Measurements from ENCODE around the gene RPUSD2. TPM values are rescaled to one million over a fixed set of nuclear protein-coding genes. Genes with fewer than 3 reads are reported as not detected.

RPUSD2 gene
- total and polyA plus RNA-seq, 7 donors = 4.6 to 13.3 (median 8.6) TPM

DNA sequence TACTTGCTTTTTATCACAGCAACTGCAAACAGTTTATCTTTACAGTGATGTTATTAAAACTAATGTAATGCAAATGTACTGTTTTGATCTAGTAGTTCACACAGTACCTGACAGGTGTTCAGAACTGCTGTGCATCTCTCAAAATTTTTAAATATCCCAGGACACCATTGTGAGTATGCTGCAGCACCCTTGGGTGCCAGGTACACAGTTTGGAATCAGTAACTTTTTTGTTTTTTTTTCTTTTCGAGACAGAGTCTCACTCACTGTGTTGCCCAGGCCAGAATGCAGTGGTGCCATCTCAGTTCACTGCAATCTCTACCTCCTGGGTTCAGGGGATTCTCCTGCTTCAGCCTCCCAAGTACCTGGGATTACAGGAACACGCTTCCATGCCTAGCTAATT, 27.9 kb downstream of the RPUSD2 start:
- WGBS, 2 donors = 98% methylated on average over 2 of the region's 2 CpGs
- intact Hi-C loops (cut with DNase I) = no loop called here

DNA sequence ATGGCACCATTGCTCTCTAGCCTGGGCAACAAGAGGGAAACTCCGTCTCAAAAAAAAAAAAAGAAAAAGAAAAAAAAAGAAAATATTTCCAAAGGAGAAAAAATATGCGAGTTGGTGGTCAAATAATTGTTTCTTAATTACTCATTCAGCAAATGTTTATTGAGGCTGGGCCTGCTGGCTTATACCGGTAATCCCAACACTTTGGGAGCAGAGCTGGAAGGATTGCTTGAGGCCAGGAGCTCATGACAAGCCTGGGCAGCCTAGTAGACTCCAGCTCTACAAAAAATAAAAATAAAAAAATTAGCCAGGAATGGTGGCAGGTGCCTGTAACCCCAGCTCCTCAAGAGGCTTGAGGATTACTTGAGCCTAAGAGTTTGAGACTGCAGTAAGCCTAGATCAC, 29.0 kb downstream of the RPUSD2 start:
- Histone ChIP-seq H3K4me1 (peaks cover 0 to 12% (median 9%) of the 10 kb centered on the region in 4 donors), H3K4me3 (no peak overlapping the region), H3K27me3 (peaks cover 0 to 29% (median 6%) of the 10 kb centered on the region in 3 donors), H3K9me3 (no peaks in the 10 kb centered on the region), H3K27ac (no peak overlapping the region), H3K36me3 (no peaks in the 10 kb centered on the region)
- TF ChIP-seq EP300 (IDR thresholded peaks at IDR 0.05) = no peak
- TF ChIP-seq POLR2A (IDR thresholded peaks at IDR 0.05) = no peak
- TF ChIP-seq, protein P1, sequence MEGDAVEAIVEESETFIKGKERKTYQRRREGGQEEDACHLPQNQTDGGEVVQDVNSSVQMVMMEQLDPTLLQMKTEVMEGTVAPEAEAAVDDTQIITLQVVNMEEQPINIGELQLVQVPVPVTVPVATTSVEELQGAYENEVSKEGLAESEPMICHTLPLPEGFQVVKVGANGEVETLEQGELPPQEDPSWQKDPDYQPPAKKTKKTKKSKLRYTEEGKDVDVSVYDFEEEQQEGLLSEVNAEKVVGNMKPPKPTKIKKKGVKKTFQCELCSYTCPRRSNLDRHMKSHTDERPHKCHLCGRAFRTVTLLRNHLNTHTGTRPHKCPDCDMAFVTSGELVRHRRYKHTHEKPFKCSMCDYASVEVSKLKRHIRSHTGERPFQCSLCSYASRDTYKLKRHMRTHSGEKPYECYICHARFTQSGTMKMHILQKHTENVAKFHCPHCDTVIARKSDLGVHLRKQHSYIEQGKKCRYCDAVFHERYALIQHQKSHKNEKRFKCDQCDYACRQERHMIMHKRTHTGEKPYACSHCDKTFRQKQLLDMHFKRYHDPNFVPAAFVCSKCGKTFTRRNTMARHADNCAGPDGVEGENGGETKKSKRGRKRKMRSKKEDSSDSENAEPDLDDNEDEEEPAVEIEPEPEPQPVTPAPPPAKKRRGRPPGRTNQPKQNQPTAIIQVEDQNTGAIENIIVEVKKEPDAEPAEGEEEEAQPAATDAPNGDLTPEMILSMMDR (IDR thresholded peaks at IDR 0.05) = no peak
- TF ChIP-seq POLR2AphosphoS5 (IDR thresholded peaks at IDR 0.05) = no peak
- intact Hi-C loops (cut with DNase I) = no loop called here
- 59 to 72% methylated on average over 3 of the region's 3 CpGs for WGBS, 2 donors
- no peak for DNase-seq

More for the DNA sequence above, 27.9 kb downstream of the RPUSD2 start:
- Histone ChIP-seq H3K4me3 (no peak overlapping the region), H3K27ac (no peak overlapping the region), H3K9me3 (no peaks in the 10 kb centered on the region), H3K4me1 (peaks cover 0 to 12% (median 9%) of the 10 kb centered on the region in 4 donors), H3K36me3 (no peaks in the 10 kb centered on the region), H3K27me3 (peaks cover 0 to 29% (median 6%) of the 10 kb centered on the region in 3 donors)
- no peak for DNase-seq
- TF ChIP-seq EP300 (IDR thresholded peaks at IDR 0.05) (no peak), POLR2A (IDR thresholded peaks at IDR 0.05) (no peak), POLR2AphosphoS5 (IDR thresholded peaks at IDR 0.05) (no peak)
- TF ChIP-seq, protein P1 (IDR thresholded peaks at IDR 0.05) = no peak

DNA sequence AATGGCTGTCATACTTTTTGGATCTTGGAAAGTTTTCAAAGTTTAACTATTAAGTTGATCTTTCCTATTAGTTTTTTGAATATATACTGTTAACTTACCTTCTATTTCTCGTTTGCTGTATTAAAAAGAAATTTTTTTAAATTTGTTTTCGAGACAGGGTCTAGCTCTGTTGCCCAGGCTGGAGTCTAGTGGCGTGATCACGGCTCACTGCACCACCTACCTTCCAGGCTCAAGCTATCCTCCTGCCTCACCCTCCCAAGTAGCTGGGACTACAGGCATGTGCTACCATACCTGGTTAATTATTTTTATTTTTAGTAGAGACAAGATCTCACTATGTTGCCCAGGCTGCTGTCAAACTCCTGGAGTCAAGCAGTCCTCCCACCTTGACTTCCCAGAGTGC, 29.6 kb downstream of the RPUSD2 start:
- TF ChIP-seq POLR2AphosphoS5 (IDR thresholded peaks at IDR 0.05) = no peak
- no peak for TF ChIP-seq EP300 (IDR thresholded peaks at IDR 0.05)
- TF ChIP-seq, protein P1 (IDR thresholded peaks at IDR 0.05) = no peak
- TF ChIP-seq POLR2A (IDR thresholded peaks at IDR 0.05) = no peak
- WGBS, 2 donors = 69 to 95% methylated on average over 4 of the region's 4 CpGs
- Histone ChIP-seq H3K27ac (no peak overlapping the region), H3K36me3 (no peaks in the 10 kb centered on the region), H3K4me1 (peaks cover 0 to 12% (median 9%) of the 10 kb centered on the region in 4 donors), H3K4me3 (no peak overlapping the region), H3K27me3 (peaks cover 0 to 29% (median 6%) of the 10 kb centered on the region in 3 donors), H3K9me3 (no peaks in the 10 kb centered on the region)
- intact Hi-C loops (cut with DNase I) = no loop called here
- DNase-seq = no peak

DNA sequence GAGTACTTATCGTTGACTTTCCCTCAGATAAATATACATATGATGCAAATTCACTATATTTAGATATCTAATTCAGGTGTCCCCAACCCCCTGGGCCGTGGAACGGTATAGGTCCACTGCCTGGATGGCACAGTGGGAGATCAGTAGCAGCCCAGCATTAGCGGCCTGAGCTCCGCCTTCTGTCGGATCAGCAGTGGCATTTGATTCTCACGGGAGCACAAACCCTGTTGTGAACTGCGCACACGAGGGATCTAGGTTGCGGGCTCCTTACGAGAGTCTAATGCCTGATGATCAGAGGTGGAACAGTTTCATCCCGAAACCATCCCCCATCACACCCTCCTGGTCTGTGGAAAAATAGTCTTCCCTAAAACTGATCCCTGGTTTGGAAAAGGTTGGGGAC, 31.9 kb downstream of the RPUSD2 start:
- Histone ChIP-seq H3K27me3 (peaks cover 0 to 15% (median 3%) of the 10 kb centered on the region in 3 donors), H3K4me3 (no peak overlapping the region), H3K36me3 (no peaks in the 10 kb centered on the region), H3K9me3 (no peaks in the 10 kb centered on the region), H3K4me1 (no peaks in the 10 kb centered on the region), H3K27ac (no peak overlapping the region)
- TF ChIP-seq POLR2AphosphoS5 (IDR thresholded peaks at IDR 0.05) (no peak), POLR2A (IDR thresholded peaks at IDR 0.05) (no peak), EP300 (IDR thresholded peaks at IDR 0.05) (no peak)
- TF ChIP-seq, protein P1 (IDR thresholded peaks at IDR 0.05) = no peak
- WGBS, 2 donors = 95% methylated on average over 12 of the region's 12 CpGs
- intact Hi-C loops (cut with DNase I) = no loop called here
- DNase-seq = no peak

DNA sequence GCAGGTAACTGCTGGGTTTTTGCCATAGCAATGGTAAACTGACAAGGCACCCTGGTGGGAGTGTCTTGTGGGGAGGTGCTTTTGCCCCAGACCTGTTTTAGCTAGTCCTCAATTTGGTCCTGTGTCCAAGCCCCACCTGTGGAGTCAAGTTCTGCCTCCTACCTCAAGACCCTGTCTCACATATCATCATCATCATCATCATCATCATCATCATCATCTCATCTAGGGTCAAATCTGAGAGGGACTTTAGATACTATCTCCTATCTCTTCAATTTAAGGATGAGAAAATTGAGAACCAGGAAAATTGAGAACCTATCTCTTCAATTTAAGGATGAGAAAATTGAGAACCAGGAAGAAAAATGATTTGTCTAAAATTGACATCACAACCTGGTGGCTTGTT, 34.8 kb downstream of the RPUSD2 start:
- H3K9me3 ChIP-seq = no peaks in the 10 kb centered on the region
- no peak overlapping the region for H3K4me3 ChIP-seq
- intact Hi-C loops (cut with DNase I) = no loop called here
- H3K4me1 ChIP-seq = no peaks in the 10 kb centered on the region
- TF ChIP-seq, protein P1 (IDR thresholded peaks at IDR 0.05) = no peak
- TF ChIP-seq EP300 (IDR thresholded peaks at IDR 0.05) (no peak), POLR2AphosphoS5 (IDR thresholded peaks at IDR 0.05) (no peak), POLR2A (IDR thresholded peaks at IDR 0.05) (no peak)
- no peaks in the 10 kb centered on the region for H3K36me3 ChIP-seq
- no peak for DNase-seq
- no peaks in the 10 kb centered on the region for H3K27me3 ChIP-seq
- no peak overlapping the region for H3K27ac ChIP-seq
